ENCODE data around the gene CLINT1. TPM values are rescaled to one million over a fixed set of nuclear protein-coding genes. Genes with fewer than 3 reads are reported as not detected.

Gene CLINT1
- total and polyA plus RNA-seq, 2 of the 4 experiments (the other 2 are of a cell fraction): 144 to 146 TPM

- TF ChIP-seq CHD1 (IDR thresholded peaks at IDR 0.05; ENCODE audit: low read depth, low read length) (no peak), ELK1 (IDR thresholded peaks at IDR 0.05; ENCODE audit: borderline replicate concordance, low read depth, low read length) (no peak), RAD21 (IDR thresholded peaks at IDR 0.05; ENCODE audit: low read length) (no peak), MAFK (IDR thresholded peaks at IDR 0.05; ENCODE audit: low read depth, low read length) (no peak), NFE2L2 (IDR thresholded peaks at IDR 0.05; ENCODE audit: low read depth, low read length) (no peak)
- no peak overlapping the region for H3K14ac ChIP-seq (replicated peaks; ENCODE audit: low read depth, low read length)
- H4K91ac ChIP-seq (ENCODE audit: insufficient read depth, low read depth, low read length): no peak overlapping the region
- no peaks in the 10 kb centered on the region for H3K9me3 ChIP-seq (ENCODE audit: control insufficient read depth, insufficient read depth, low read length)
- H3K36me3 ChIP-seq (ENCODE audit: control insufficient read depth, insufficient read depth, low read length): no peaks in the 10 kb centered on the region
- no peak overlapping the region for H3K56ac ChIP-seq (ENCODE audit: extremely low read depth, insufficient read depth, low read length)
- H3K9me1 ChIP-seq (ENCODE audit: insufficient read depth, low read length): no peaks in the 10 kb centered on the region
- H2BK5ac ChIP-seq (ENCODE audit: low read depth, low read length, poor library complexity, severe bottlenecking): no peak overlapping the region
- no peak overlapping the region for H3K18ac ChIP-seq (ENCODE audit: low read depth, low read length)
- no peaks in the 10 kb centered on the region for H4K20me1 ChIP-seq (ENCODE audit: insufficient read depth, low read length)
- no TSS peak for BruUV-seq (replicated peaks)
- no peak overlapping the region for H2AK9ac ChIP-seq (replicated peaks; ENCODE audit: low read depth, low read length, poor library complexity)
- no peak for DNase-seq
- no peak overlapping the region for H3K27ac ChIP-seq (ENCODE audit: insufficient read depth, low read length)
- no peak overlapping the region for H3K4me2 ChIP-seq (ENCODE audit: low read depth, low read length)
- no peak overlapping the region for H2BK15ac ChIP-seq (ENCODE audit: low read depth, low read length)
- H3K79me1 ChIP-seq (ENCODE audit: low read depth in 1 of 2, low read length in 2 of 2): no peaks in the 10 kb centered on the region
- CTCF ChIA-PET: no interaction called here
- intact Hi-C loops (cut with micrococcal nuclease): no loop called here
- H2BK20ac ChIP-seq (ENCODE audit: low read depth, low read length): no peak overlapping the region
- no peak overlapping the region for H3K4me3 ChIP-seq (ENCODE audit: insufficient read depth, low read depth, low read length)
- in situ Hi-C loops (cut with MboI; ENCODE audit: low sequenced_read_pairs): no loop called here
- no peak overlapping the region for H4K8ac ChIP-seq (ENCODE audit: low read depth in 2 of 2, low read length in 2 of 2)
- H2AFZ ChIP-seq (replicated peaks; ENCODE audit: low read length, poor library complexity): no peak overlapping the region
- H4K5ac ChIP-seq (ENCODE audit: low read depth, low read length): no peak overlapping the region
- no peak overlapping the region for H2AK5ac ChIP-seq (ENCODE audit: low read depth, low read length)
- dilution Hi-C loops (cut with HindIII; ENCODE audit: low sequenced_read_pairs, unreplicated experiment): no loop called here
- ATAC-seq (ENCODE audit: low read depth): no peak
- no peaks in the 10 kb centered on the region for H3K27me3 ChIP-seq (ENCODE audit: control insufficient read depth, insufficient read depth, low read length)
- WGBS, 2 experiments (ENCODE audit: extremely low coverage in 2 of 2, insufficient read length in 1 of 2): no CpG with 5 or more reads among the region's 5 CpGs
- no peak overlapping the region for H3K4ac ChIP-seq (ENCODE audit: low read depth, low read length)
- no peak overlapping the region for H2BK120ac ChIP-seq (ENCODE audit: low read depth, low read length)
- H3K4me1 ChIP-seq (ENCODE audit: control insufficient read depth, insufficient read depth, low read length): 0 out of 2 replicates have a peak, but pooled peaks cover 2% of the 10 kb centered on the region
- POLR2A ChIA-PET (ENCODE audit: unreplicated experiment): no interaction called here
- no peak overlapping the region for H3K23ac ChIP-seq (ENCODE audit: low read depth, low read length)
- no peak overlapping the region for H3K9ac ChIP-seq (ENCODE audit: low read depth, low read length)
These were observed 15.9 kb upstream of the CLINT1 start for GRCh38 chr5:157874861-157875260.

All from IMR-90 (cell line).